Stimulated activated CD4-positive, alpha-beta T cell treated with anti-CD3 and anti-CD28 coated beads, Interleukin-12 subunit alpha, Interleukin-12 subunit beta, amount 100 ng/mL, for 24 hours (primary cell): ENCODE measurements around the gene RASGEF1B.
"Not testable (repeated sequence)": the region's sequence is repeated elsewhere in the genome, so short reads cannot be mapped to it uniquely, and the experiment has no call there.

Experiments
- DNase-seq, 2 experiments: peaks; one replicate each; pipeline ENCODE4 v3.0.0-alpha.2; 2020; ENCODE audit warnings: low read depth in 2 of 2

The RASGEF1B gene

DNA sequence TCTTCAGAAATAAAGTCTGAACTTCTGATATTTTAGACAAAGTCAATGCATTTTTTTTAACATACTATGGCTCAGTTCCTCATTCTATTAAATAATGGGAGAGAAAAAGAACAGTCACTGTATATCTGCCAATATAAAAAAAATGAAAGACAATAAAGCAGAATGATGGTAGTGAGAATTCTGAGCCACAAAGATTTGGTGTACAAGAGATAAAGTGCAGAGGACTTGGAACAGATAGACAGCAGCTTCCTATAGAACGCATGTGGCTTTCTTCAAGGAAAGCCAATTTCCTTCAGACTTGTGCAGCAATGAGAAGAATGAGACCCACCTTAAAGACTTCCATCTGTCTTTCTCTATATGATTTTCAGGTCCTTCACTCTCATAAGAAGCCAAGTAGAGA lies 39.7 kb downstream of the RASGEF1B start:
- DNase-seq: no peak

DNA sequence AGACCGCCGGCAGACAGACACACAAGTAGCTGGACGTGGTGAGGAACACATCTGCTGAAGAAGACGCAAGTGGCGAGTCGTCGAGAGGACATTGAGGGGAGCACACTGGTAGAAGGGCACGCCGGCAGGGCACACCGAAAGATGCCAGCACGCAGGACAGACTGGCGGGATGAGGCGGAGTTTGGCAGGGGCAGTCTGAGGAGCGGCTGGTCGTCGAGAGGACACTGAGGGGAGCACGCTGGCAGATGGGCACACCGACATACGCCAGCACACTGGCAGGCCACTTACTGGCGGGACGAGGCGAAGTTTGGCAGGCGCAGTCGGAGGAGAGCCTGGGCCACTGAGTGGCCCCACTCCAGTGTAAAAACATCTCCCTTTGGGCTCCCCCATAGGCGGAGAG lies 42.1 kb downstream of the RASGEF1B start:
- no peak for DNase-seq

DNA sequence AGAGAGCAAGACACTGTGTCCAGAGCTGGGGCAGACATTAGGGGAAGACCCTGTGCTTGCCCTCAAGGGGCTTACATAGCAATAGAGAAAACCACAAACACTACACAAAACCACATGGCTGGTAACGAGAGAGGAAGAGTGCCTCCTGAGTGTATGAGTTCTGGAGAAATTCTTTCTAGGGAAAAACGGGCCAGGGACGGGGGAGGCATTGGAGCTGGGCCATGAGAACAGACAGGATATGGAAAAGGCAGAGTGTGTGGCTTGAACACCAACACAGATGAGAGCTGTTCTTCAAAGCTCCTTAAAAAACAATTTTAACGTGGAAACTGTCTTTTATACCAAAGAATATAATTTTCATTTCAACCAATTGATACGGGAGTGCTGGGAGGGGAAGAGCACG lies 42.7 kb downstream of the RASGEF1B start:
- DNase-seq: no peak

DNA sequence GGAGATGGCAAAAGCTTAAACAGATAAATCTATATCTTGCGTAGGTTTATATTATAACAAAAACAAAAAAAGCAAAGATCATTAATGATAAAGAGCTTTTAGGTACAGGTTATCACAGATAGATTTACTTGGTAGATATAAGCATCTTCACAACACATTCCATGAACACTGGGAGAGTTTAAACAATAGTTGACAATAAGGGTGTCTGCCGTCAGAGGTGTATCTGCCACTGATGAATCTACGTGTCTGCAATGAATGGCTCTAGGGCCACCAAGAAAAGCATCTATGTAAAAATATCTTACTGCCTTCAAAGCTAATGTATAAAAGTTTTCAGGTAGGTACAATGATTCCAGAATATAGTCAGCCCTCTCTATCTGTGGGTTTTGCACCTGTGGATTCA lies 43.7 kb downstream of the RASGEF1B start:
- DNase-seq: no peak

DNA sequence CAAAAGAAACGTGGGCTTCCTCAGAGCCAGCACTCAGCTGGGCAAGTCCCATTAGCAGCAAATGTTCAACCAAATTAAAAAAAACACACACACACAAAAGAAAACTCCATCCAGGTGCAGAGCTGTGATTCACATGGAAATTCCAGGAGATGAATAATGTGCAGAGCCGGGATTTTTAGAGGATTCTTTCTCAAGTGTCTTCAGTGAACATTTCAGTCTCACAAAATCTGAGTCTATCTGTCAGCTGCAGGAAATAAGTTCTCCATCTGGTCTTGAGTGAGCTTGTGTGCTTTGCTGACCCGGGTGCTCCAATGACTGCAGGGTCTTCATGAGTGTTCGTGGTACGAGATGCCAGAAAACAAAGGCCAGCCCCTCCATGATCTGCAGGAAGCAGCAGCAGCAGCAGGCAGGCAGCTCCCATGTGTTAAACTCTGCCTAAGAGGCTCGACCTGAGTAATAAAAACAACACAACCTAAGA lies 44.3 kb downstream of the RASGEF1B start:
- no peak for DNase-seq

DNA sequence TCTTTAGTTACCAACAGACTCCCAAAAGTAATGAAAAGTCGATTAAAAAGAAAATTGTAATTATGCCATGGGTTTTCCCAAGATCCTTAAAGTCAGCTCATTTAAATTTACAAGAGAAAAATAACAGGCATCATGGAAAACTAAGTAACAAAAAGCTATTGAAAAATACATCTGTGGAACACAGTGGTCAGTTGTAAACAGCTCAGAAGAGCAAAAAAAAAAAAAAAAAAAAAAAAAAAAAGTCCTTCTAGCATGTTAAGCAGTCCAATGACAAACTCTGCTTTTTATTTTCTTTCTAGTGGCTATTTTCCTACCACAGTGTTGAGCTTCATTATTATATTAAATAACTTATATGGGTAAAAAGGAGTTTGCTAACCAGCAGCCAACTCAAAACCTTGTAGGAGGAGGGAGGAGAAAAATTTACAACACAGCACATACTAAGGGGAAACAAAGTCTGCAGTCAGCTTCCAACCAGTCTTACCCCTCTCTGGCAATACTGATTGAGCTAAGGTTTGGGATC lies 44.9 kb downstream of the RASGEF1B start:
- no peak for DNase-seq

DNA sequence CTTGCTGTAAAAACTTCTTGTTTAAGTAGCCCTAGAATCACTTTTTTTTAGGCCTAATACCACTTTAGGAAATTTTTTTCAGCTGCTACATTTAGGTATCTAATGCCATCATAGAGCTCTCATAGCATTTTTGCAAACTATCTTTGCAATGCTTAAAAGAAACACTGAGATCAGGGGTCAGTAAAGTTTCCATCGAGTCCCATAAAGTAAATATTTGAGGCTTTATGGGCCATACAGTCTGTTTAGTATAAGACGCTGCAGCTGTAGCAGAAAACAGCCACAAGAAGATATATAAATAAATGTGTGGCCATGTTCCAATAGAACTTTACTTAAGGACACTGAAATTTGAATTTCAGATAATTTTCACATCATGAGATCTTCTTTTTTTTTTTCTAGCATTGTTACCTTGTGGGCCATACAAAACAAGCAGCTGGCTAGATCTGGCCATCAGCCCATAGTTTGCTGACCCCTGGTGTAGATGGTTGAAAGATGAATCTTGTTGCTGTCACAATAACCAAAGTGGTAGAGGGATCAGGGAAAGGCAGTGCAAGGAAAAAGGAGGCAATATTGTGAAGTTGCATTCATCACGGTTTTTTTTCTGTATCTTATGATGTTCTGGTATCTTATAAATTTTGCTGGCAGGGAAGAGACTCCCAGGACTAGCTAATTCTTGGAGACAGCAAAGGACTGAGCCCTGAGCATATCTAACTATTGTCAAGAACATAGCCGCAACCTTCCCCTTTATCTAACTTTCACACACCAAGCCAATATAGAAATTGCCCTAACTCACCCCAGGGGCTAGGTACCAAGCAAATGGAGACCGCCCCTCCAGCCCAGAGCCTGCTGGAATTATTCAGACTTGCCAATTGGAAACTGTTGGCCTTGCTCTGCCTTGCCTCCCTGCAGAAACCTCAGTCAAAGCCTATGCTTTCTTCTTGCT lies 46.6 kb downstream of the RASGEF1B start:
- DNase-seq: no peak

DNA sequence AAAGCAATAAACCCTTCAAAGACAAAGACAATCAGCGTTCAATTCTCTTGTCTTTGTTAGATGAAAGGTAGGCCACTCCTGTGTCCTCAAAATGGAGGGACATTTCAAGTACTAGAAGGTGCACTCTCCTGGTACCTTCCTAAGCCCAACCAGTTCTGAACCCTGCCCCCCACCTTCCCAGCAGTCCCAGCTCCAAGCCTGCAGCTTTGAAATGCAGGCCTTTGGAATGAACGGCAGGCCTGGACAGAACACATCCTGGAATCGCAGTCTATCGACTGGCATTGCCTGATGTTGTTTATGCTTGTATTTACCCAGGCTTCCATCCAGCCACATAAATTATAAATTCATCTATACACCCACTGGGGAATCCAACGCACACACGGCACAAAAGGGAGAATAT lies 47.4 kb downstream of the RASGEF1B start:
- DNase-seq: no peak

DNA sequence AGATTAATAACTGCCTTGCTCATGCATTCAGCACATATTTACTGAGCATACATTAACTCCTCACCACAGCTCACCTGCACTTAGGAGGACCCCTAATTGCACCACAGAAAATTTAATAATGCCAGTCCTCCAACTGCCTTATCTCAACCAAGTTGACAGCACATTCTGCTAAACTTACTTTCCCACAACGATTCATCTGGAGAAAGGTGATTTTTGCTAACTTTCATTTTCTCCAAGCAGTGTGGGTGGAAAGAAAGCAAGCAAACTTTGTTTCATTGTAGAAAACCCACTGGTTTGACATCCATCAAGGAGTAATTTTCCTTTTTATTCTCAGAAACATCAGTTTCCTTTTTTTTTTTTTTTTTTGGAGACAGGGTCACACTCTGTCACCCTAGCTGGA lies 49.1 kb downstream of the RASGEF1B start:
- no peak for DNase-seq

DNA sequence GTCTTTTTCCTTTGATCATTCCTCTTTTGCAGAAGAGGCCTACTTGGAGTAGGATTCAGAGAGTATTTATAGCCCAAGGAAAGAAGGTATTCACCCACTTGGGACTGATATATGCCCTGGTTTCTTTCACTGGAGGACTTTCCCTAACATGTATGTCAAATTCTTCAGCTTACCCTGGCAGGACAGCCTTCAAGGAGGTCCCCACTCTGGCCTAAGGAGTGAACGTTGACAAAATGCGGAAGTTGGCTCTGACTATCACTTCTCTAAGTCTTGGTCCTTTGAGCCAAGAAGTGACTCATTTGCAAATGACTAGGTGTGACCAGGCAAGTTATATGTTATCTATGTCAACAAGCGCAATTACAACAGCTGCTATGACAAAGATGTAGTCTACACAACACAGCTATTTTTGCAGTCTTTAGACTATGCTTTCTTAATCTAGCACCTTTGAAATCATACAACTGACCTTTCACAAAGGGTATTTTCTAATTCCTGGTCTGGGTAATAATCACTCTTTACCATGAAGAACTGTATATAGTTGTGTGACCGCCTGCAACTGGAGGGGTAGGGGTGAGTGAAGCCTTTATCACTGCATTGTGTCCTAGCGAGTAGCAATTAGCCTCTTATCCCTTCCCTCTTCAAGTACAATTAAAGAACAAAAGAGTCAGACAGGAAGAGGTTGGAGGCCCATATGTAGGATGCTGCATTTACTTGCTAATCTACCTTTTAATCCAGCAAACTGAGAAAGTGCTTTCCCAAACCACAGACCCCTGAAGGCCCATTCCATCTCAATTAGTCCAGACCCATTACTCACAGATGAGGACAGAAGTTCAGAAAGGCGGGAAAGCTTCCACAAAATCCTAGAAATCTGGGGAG lies 50.1 kb downstream of the RASGEF1B start:
- no peak for DNase-seq

DNA sequence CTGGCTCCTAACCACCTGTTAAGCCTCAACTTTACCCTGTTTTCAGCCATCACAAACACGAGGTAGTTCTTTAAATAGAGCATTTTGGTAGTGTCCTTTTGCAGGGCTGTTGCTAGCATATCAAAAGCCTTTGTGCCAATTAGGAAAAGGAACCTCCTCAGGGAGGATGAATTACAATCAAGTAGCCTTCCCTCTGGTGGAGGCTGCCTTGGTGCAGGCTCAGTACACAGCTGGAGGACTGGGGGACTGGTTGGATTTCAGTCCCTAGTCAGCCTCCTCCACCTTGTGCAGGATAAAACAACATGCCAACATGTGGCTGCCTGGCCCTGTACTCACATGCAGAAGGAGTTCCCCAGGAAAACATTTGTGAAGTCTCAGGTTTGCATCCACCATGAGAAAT lies 53.1 kb downstream of the RASGEF1B start:
- no peak for DNase-seq

DNA sequence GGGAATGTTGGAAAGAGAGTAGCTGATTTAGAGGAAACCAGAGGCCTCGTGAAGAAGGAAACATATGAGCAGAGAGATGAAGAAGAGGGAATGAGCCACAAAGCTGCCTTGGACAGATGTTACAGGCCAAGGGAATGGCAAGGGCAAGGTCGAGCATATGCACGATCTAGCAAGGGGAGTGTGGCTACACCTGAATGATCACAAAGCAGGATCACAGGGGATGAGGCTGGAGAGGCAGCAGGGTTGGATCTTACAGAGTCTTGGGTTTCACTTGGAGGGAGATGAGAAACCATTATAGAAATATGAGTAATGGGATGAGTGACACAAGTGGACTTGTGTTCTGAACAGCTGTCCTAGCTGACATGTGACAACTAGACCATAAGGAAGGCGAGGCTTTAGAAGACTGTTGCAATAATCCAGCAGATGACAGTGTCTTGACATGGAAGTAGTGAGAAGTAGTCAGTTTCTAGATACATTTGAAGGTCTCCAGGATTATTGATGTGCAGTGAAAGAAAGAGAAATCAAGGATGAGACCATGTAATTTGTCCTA lies 58.7 kb downstream of the RASGEF1B start:
- no peak for DNase-seq

DNA sequence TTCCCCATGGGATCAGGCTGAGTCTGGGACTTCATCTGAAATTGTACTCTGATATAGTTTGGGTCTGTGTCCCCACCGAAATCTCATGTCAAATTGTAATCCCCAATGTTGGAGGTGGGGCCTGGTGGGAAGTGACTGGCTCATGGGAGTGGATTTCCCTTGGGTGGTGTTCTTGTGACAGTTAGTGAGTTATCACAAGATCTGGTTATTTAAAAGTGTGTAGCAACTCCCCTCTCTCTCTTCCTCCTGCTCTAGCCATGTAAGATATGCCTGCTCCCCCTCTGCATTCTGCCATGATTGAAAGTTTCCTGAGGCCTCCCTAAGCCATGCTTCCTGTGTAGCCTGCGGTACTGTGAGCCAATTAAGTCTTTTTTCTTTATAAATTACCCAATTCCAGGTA lies 61.0 kb downstream of the RASGEF1B start:
- no peak for DNase-seq

DNA sequence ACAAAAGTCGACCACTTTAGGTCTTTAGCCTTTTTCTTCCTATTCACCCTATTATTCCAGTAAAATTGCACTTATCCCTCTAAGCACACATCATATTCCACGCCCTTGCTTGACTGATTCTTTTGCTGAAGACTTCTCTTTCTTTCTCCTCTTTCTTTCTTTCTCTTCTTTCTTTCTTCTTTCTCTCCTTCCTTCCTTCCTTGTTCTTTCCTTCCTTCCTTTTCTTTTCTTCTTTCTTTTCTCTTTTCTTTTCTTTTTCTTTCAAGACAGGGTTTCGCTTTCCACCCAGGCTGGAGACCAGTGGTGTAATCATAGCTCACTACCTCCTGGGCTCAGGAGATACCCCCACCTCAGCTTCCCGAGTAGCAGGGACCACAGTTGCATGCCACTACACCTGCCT lies 61.9 kb downstream of the RASGEF1B start:
- DNase-seq: no peak

DNA sequence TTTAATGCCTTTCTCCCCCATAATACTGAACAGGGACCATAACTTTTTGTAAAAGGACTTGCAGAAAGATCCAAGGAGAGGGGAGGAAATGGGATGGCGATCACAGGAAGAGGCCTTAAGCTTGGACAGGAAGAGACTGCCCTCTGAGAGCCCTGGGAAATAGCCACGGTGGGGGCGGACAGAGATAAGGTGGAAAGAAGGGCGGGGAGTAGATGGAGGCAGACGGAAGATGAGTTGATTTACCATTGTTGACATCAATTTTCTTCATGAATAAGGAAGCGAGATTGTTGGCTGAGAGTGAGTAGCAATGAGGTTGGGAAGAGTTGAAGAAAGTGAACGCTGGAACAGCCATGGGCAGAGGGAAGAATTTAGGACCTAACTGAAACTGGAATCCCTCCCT lies 63.4 kb downstream of the RASGEF1B start:
- DNase-seq: no peak

DNA sequence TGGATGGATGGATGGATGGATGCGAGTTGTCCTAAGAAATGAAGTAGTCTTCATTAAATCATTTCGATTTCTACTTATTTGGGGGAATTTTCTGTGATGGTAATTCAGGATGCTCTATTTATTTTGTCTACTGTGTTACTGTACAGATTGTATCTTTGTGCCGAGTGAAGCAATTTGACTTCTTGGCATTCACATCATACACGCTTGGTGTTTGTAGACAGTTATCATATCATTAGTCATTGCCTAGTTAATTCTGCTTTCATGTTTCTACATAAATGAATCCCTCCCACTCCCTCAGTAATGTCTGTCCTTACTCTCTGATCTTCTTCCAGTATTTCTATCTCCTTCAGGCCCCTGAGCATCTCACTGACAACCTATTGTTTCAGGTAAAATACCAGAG lies 64.0 kb downstream of the RASGEF1B start:
- DNase-seq: no peak

DNA sequence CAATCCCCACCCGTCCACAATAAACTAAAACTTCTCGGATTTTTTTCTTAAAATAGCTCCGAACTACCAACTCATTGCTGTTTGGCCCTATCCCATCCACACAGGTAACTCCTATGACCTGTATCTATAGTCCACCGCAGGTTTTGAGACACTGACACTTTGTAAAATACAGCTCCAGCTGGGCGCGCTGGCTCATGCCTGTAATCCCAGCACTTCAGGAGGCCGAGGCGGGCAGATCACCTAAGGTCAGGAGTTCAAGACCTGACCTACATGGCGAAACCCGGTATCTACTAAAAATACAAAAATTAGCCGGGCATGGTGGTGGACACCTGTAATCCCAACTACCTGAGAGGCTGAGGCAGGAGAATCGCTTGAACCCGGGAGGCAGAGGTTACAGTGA lies 65.2 kb downstream of the RASGEF1B start:
- not testable (repeated sequence) for DNase-seq

DNA sequence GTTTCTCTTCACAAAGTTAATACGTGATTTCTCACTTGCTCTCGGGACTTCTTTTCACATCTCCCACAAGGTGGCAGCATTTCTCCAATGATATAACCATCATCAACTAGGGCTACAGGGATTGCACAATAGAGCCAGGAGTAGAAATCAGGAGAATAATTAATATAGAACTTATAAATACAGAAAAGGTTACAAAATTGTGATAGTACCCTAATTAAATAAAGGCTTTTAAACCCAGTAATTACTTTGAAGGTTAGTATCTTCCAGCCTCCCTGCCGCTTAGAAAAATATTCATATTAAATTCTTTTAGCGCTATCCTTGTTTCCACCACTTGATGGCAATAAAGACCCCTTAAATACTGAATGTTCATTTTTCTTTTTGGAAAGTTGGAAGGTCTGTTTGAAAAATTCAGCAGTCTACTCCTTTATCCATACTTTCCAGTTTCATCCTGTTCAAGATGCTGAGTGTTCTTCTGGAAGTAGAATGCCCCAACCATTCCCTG lies 65.8 kb downstream of the RASGEF1B start:
- no peak for DNase-seq

DNA sequence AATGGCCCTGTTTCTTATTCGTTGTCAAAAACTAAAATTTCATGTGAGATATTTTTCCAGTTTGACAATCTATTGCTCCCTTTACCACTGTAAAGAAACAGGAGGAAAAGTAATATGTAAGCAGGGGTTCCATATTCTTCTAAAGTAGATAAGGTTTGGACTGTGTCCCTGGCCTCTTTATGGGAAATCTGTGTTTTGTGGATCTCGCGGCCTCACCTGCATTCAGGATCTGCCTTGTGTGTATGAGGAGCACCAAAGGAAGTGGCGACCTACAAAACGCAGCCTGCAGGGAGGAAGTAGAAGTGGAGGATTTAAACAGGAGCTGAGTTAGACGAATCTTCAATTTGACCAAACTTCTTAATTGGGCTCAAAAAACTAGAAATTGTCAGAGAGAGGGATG lies 67.0 kb downstream of the RASGEF1B start:
- DNase-seq: no peak

DNA sequence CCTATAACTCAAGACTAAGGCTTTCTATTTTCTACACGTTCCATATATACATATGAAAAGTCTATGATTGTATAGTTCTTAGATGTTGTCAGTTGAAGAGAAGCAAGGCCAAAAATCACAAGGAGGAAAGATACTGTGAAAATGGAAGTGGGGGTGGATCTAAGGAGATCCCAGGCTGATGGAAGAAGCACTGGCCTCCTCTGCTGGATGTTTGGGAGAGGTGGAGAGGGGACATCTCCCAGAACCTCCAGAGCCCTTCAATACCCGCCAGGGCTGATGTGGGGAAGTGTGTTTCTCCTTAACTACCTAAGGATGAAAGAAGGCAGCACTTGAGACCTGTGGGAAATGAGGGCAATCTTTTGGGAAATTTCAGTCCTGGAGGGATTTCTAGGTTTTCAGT lies 67.4 kb downstream of the RASGEF1B start:
- no peak for DNase-seq

DNA sequence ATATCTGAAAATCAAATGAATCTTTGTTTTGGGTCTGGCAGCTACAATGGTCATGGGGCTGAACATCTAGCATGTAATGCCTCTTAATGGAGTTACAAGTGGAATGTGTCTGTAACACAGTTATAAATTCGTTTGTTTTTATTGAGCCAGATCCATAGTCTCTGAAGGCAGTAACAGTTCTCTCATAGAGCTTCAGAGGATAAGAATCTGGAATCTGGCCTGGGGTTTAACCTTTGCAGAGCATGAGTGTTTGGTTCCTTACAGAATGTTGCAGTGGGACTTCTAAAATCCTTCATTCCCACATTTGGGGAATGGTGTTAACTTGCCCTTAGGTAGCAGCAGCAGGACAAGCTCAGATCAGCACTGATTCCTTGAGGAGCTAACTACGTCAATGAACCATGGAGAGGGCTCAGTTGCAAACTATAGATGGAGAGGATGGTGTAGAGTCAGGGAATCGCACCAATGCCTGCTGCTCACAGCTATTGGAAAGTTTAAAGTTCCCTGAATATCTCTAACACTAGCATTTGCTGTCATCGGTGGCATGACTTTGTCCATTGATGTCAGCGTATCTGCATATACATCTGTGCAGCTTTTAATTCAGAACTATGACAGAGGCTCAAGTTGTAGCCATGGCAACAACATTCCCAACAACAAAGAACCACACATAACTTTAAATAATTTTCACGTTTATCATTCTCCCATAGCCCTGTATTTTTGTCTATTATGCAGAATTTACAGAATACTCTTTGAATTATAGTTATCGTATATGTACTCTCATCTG lies 72.2 kb downstream of the RASGEF1B start:
- DNase-seq: no peak
